ENCODE results near the gene ATRAID. TPM values are rescaled to one million over a fixed set of nuclear protein-coding genes. Genes with fewer than 3 reads are reported as not detected.

The ATRAID gene
- total RNA-seq (2021) (97.2 to 115 TPM (median 109 TPM) in 3 replicates), Bru-seq, nascent RNA (percentile 94 among the genes with signal in this experiment)
- long read RNA-seq, experiment 1, transcript ATRAID-201 (7 exons, 1,240 nt), result major isoform, 227 of 295 reads
- long read RNA-seq, experiment 1, transcript ATRAID-202 (7 exons, 1,059 nt), result minor isoform, 60 of 295 reads
- long read RNA-seq, experiment 1, partial matches to known transcripts, result 5 of 295 reads
- long read RNA-seq, experiment 1, other reads (novel, unspliced or antisense), result 3 of 295 reads
- long read RNA-seq, experiment 2, transcript ATRAID-202 (7 exons, 1,059 nt), result minor isoform, 33 of 188 reads
- long read RNA-seq, experiment 2, transcript ATRAID-201 (7 exons, 1,240 nt), result major isoform, 144 of 188 reads
- long read RNA-seq, experiment 2, partial matches to known transcripts, result 6 of 188 reads
- long read RNA-seq, experiment 2, other reads (novel, unspliced or antisense), result 4 of 188 reads
- long read RNA-seq, experiment 3, transcript ATRAID-202 (7 exons, 1,059 nt), result minor isoform, 24 of 91 reads
- long read RNA-seq, experiment 3, transcript ATRAID-201 (7 exons, 1,240 nt), result major isoform, 60 of 91 reads
- long read RNA-seq, experiment 3, partial matches to known transcripts, result 0 of 91 reads
- long read RNA-seq, experiment 3, other reads (novel, unspliced or antisense), result 7 of 91 reads

- peaks cover 33% of the 10 kb centered on the region for H3K4me1 Mint-ChIP-seq
- H3K27ac Mint-ChIP-seq, result peak within 1 kb of the TSS; percentile 100
- ChIA-PET POLR2A (interaction anchor here (0.6 to 1.8 kb wide), 6 partner anchors 8 to 141 kb away, joined by 3 to 7 read pairs (median 4); no protein-coding TSS in a partner anchor), CTCF (interaction anchor here (0.9 to 1.8 kb wide), 4 partner anchors 42 to 80 kb away, joined by 4 to 7 read pairs (median 4); no protein-coding TSS in a partner anchor)
- H3K27me3 Mint-ChIP-seq (ENCODE audit: low read depth), result no peaks in the 10 kb centered on the region
- H3K4me3 Mint-ChIP-seq, result peak within 1 kb of the TSS; percentile 99
- DNase-seq (ENCODE audit: low spot score) (peak; percentile 85), ATAC-seq (peak; percentile 79)
- H3K9me3 Mint-ChIP-seq, result no peaks in the 10 kb centered on the region
- H3K36me3 Mint-ChIP-seq, result peaks cover 37% of the 10 kb centered on the region
- no peak for TF ChIP-seq ZSCAN18 (CRISPR knock-in tag; IDR thresholded peaks at IDR 0.05)
- no peak for TF ChIP-seq ZBTB21 (CRISPR knock-in tag; IDR thresholded peaks at IDR 0.05; ENCODE audit: borderline replicate concordance)
- TF ChIP-seq ERG (CRISPR knock-in tag; IDR thresholded peaks at IDR 0.05), result no peak
- no peak for TF ChIP-seq NFYB (CRISPR knock-in tag; conservative IDR thresholded peaks at IDR 0.05; ENCODE audit: low read depth)
- no peak; the same call in 1 of the 2 replicates for TF ChIP-seq KAT7 (CRISPR knock-in tag; IDR thresholded peaks at IDR 0.05; ENCODE audit: borderline replicate concordance)
- TF ChIP-seq ATF6 (CRISPR knock-in tag; IDR thresholded peaks at IDR 0.05), result no peak
- TF ChIP-seq FOXK1 (CRISPR knock-in tag; IDR thresholded peaks at IDR 0.05), result no peak
- no peak for TF ChIP-seq ZNF396 (CRISPR knock-in tag; IDR thresholded peaks at IDR 0.05; ENCODE audit: borderline replicate concordance)
- no peak for TF ChIP-seq OVOL2 (CRISPR knock-in tag; IDR thresholded peaks at IDR 0.05; ENCODE audit: borderline replicate concordance)
- no peak for TF ChIP-seq ZNF263 (CRISPR knock-in tag; IDR thresholded peaks at IDR 0.05; ENCODE audit: low read depth)
- no peak for TF ChIP-seq TEAD4 (CRISPR knock-in tag; IDR thresholded peaks at IDR 0.05)
- TF ChIP-seq ZNF219 (CRISPR knock-in tag; IDR thresholded peaks at IDR 0.05; ENCODE audit: borderline replicate concordance), result no peak
- TF ChIP-seq ZNF425 (CRISPR knock-in tag; conservative IDR thresholded peaks at IDR 0.05), result no peak
- no peak for TF ChIP-seq ELF4 (CRISPR knock-in tag; IDR thresholded peaks at IDR 0.05; ENCODE audit: low read depth)
- no peak for TF ChIP-seq SMAD4 (CRISPR knock-in tag; IDR thresholded peaks at IDR 0.05)
- no peak; the same call in 1 of the 2 replicates for TF ChIP-seq ZNF232 (CRISPR knock-in tag; IDR thresholded peaks at IDR 0.05)
- TF ChIP-seq GTF2I (CRISPR knock-in tag; conservative IDR thresholded peaks at IDR 0.05), result no peak
- no peak for TF ChIP-seq ZBTB43 (CRISPR knock-in tag; IDR thresholded peaks at IDR 0.05)
- TF ChIP-seq SP1 (CRISPR knock-in tag; conservative IDR thresholded peaks at IDR 0.05), result peak; percentile 73
- no peak for TF ChIP-seq ZNF671 (CRISPR knock-in tag; IDR thresholded peaks at IDR 0.05)
- TF ChIP-seq NR1H2 (CRISPR knock-in tag; IDR thresholded peaks at IDR 0.05), result no peak
- TF ChIP-seq NR3C1 (CRISPR knock-in tag; conservative IDR thresholded peaks at IDR 0.05; ENCODE audit: low read depth), result no peak
- TF ChIP-seq NFATC4 (CRISPR knock-in tag; IDR thresholded peaks at IDR 0.05), result no peak
- TF ChIP-seq ATF2 (CRISPR knock-in tag; IDR thresholded peaks at IDR 0.05; ENCODE audit: borderline replicate concordance, low read depth), result no peak
These were observed at the start of gene ATRAID, which contains the start of gene SLC5A6 for GRCh38 chr2:27211943-27212625. Gene ATRAID (plus strand): TSS chr2:27212041. CDS start chr2:27212369, 328 bp downstream. Gene SLC5A6 (minus strand): TSS chr2:27212268. CDS start chr2:27207650, 4,618 bp downstream.
